ENCODE results near the gene LGR6. TPM values are rescaled to one million over a fixed set of nuclear protein-coding genes. Genes with fewer than 3 reads are reported as not detected.

The LGR6 gene
- total and polyA plus RNA-seq, 2 of the 8 experiments (the other 6 are each of a cell fraction or from before 2014, with no cell fraction given): 0.50 to 1.0 TPM

GRCh38 chr1:202204065-202204464, 10.5 kb downstream of the LGR6 start (continued):
- TF ChIP-seq YY1 (IDR thresholded peaks at IDR 0.05; ENCODE audit: low read depth, low read length) (no peak), CHD2 (IDR thresholded peaks at IDR 0.05; ENCODE audit: low read length) (no peak), TAF7 (optimal IDR thresholded peaks at IDR 0.05; ENCODE audit: borderline replicate concordance, low read depth, low read length) (no peak), POLR2AphosphoS5 (IDR thresholded peaks at IDR 0.05; ENCODE audit: low read depth, low read length) (no peak), TEAD4 (IDR thresholded peaks at IDR 0.05; ENCODE audit: low read depth, low read length) (no peak), PHF8 (conservative IDR thresholded peaks at IDR 0.05; ENCODE audit: low read depth, low read length) (no peak)
